Tibial artery (tissue), 4 donors: ENCODE results near the gene VAV2.
A peak's percentile ranks its signal among the peaks of the same experiment; 100 is the strongest.

Source experiments
- DNase-seq, 2 donors: peaks; one replicate each; pipeline ENCODE4 v3.0.0-alpha.2; 2019
- H3K27ac ChIP-seq, 2 donors: fragments of 200-600 bp; sonication (generic) in 1 of 2; 1 replicate in 1 of 2; 2 replicates in 1 of 2; pipeline ENCODE4 v1.5.1; 2018 to 2019; ENCODE audit warnings: mild to moderate bottlenecking in 1 of 2
- H3K27me3 ChIP-seq, 2 donors: fragments of 200-600 bp; sonication (generic) in 1 of 2; one replicate each; pipeline versions ENCODE4 v1.5.1 to v1.6.0; 2016 to 2019
- H3K36me3 ChIP-seq, 3 donors: fragments of 200-600 bp; sonication (generic) in 2 of 3; one replicate each; pipeline ENCODE4 v1.5.1; 2016 to 2019; ENCODE audit warnings: mild to moderate bottlenecking in 2 of 3
- H3K4me1 ChIP-seq, 4 donors: fragments of 200-600 bp; sonication (generic) in 2 of 4; 1 replicate in 3 of 4; 2 replicates in 1 of 4; pipeline ENCODE4 v1.5.1; 2016 to 2019
- H3K4me3 ChIP-seq, 2 donors: fragments of 200-600 bp; sonication (generic) in 1 of 2; 1 replicate in 1 of 2; 2 replicates in 1 of 2; pipeline ENCODE4 v1.5.1; 2018 to 2019; ENCODE audit warnings: mild to moderate bottlenecking in 2 of 2
- H3K9me3 ChIP-seq, 3 donors: fragments of 200-600 bp; sonication (generic) in 1 of 3; one replicate each; pipeline ENCODE4 v1.5.1; 2016 to 2019
- intact Hi-C: fragments of 100-400 bp; cut with DNase I; formaldehyde crosslinking; loops from one replicate; pipeline ENCODE4 v1.15.0; 2023; ENCODE audit warnings: low total_unique reads
- TF ChIP-seq, protein P1 (sequence below), 2 experiments: fragments of 200-600 bp in 1 of 2; fragments of 450-650 bp in 1 of 2; IDR thresholded peaks; one replicate each; pipeline ENCODE4 v1.5.1; 2017 to 2019; ENCODE audit warnings: antibody characterized with exemption in 2 of 2, mild to moderate bottlenecking in 1 of 2, moderate library complexity in 1 of 2

Gene VAV2

DNA sequence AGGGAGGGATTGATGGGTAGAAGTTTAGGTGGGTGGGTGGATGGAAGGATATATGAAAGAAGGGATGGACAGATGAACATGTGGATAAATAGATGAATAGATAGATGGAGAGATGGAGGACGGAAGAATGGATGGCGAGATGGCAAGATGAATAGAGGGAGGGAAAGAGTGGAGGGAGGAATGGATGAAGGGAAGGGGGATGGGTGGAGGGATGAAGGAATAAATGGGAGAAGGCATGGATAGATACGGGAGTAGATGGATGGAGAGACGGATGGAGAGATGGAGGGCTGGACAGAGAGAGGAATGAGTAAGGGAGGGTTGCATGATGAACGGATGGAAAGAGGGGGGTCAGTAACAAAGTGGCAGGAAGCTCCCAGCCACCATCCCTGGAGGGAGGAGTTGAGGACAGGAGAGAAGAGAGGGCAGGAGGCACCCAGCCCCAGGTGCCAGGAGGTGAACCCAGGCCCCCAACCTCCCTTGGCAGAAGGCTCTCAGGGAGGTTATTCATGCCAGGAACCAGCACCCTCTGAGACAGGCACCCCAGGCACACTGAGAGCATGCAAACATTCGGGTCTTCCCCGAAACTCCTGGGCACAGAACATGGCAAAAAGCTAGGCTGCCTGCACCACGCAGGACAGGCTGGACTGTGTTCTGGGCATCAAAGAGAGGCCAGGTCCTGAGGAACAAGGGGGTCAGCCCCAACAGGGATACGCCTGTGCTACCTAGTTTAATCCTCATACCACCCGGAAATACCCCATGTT lies 263.1 kb downstream of the VAV2 start:
- Histone ChIP-seq H3K9me3 (no peaks in the 10 kb centered on the region), H3K36me3 (no peaks in the 10 kb centered on the region), H3K27ac (no peak overlapping the region), H3K4me1 (no peaks in the 10 kb centered on the region), H3K27me3 (peaks cover 0 to 58% of the 10 kb centered on the region in 2 donors), H3K4me3 (no peak overlapping the region)
- no peak for DNase-seq
- intact Hi-C loops = no loop called here
- TF ChIP-seq, protein P1, sequence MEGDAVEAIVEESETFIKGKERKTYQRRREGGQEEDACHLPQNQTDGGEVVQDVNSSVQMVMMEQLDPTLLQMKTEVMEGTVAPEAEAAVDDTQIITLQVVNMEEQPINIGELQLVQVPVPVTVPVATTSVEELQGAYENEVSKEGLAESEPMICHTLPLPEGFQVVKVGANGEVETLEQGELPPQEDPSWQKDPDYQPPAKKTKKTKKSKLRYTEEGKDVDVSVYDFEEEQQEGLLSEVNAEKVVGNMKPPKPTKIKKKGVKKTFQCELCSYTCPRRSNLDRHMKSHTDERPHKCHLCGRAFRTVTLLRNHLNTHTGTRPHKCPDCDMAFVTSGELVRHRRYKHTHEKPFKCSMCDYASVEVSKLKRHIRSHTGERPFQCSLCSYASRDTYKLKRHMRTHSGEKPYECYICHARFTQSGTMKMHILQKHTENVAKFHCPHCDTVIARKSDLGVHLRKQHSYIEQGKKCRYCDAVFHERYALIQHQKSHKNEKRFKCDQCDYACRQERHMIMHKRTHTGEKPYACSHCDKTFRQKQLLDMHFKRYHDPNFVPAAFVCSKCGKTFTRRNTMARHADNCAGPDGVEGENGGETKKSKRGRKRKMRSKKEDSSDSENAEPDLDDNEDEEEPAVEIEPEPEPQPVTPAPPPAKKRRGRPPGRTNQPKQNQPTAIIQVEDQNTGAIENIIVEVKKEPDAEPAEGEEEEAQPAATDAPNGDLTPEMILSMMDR (IDR thresholded peaks at IDR 0.05) = no peak

DNA sequence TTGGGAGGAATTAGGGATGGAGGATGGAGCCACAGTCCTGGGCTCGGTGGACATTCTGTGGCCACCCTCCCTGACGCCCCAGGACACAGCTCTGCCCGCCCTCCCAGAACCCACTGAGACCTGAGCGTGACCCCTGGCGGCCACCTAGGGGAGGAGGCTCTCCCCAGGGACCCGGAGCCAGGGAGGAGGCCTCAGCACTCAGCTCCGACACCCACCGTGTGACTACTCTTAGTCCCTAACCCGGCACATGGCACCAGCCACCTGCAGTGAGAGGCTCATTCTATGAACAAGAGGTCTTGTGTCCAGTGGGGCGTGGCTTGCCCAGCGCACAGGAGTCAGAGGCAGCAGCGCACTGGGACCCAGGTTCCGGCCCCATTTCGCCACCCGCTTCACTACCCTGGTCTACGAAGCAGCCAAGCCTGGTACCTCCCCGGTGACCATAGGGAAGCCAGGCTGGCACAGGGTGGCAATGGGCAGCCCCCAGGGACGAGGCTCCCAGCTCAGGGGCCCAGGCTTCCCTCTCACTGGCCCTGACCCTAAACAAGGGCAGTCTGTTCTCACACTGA lies 264.2 kb downstream of the VAV2 start:
- peaks cover 0 to 50% of the 10 kb centered on the region in 2 donors for H3K27me3 ChIP-seq
- H3K27ac ChIP-seq = no peak overlapping the region
- H3K9me3 ChIP-seq = no peaks in the 10 kb centered on the region
- TF ChIP-seq, protein P1 (IDR thresholded peaks at IDR 0.05) = no peak
- no peak overlapping the region for H3K4me3 ChIP-seq
- H3K36me3 ChIP-seq = no peaks in the 10 kb centered on the region
- DNase-seq = peak in 1 of 2 donors; percentile 51
- intact Hi-C loops = no loop called here
- H3K4me1 ChIP-seq = no peaks in the 10 kb centered on the region

DNA sequence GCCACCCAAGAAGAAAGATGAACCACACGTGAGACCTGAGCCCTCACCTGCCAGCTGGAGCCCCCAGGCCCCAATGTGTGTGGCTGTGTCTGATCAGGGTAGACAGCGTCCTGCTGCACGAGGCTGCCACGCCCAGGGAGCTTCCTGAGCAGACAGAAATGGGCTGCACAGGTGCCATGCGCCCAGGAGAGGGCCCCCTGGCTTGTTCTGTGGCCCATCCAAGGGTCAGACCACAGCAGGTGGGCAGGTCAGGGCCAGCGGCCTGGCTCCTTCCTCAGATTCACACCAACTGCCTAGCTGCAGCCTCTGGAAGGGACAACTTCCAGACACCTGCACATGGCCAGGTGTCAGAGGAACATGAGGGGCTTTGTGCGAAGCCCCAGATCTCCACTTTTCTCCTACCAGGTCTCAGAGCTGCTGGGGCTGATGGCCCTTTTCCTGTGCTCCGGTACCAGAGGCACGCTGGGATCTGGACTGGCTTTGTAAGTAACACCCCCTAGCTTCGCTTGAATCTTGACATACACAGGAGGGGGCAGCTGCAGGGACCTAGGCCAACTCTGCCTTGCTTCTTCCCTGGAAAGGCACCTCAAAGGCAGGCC lies 264.7 kb downstream of the VAV2 start:
- DNase-seq = peak in 1 of 2 donors; percentile 56
- intact Hi-C loops = no loop called here
- H3K9me3 ChIP-seq = no peaks in the 10 kb centered on the region
- no peaks in the 10 kb centered on the region for H3K4me1 ChIP-seq
- no peak overlapping the region for H3K4me3 ChIP-seq
- H3K27ac ChIP-seq = no peak overlapping the region
- H3K27me3 ChIP-seq = peaks cover 0 to 50% of the 10 kb centered on the region in 2 donors
- TF ChIP-seq, protein P1 (IDR thresholded peaks at IDR 0.05) = no peak
- no peaks in the 10 kb centered on the region for H3K36me3 ChIP-seq

DNA sequence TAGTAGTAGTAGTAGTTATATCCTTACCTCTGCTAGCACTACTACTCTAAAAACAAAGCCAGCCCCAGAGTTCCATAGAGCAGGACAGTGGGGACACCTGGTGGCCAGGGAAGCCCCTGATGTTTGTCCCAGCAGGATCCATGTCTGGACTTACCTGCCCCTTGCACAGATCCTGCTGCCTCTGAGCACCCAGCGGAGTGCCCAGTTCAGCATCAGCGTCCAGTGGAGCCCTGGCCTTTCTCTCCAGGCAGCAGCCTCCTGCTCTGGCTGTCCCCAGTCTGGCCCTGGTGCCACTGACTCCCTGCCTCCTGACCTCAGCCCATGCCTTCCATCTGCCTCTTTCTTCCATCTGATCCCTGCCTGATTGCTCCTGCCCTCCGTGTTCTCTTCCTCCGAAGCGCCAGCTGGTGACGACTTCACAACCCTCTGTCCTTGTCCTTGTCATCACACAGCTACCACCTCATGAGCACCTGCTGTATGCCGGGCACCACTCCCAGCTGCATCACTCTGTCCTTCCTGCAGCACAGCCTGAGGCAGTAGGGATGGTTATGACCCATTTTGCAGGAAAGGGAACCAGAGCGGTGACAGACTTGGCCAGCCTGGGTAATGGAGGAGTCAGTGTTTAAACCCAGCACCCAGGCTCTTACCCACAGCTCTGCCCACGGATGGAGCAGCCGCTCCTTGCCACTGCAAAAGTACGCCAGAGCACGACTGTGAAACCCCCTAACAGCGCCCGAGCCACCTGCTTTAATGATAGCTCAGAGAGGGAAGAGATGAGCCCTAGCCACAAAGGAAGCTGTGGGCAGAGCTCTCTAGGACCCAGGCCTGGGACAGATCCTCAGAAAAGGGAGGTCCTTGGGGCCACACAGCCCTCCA lies 265.5 kb downstream of the VAV2 start:
- TF ChIP-seq, protein P1 (IDR thresholded peaks at IDR 0.05) = peak in 1 of 2 experiments; percentile 17
- no peak overlapping the region for H3K27ac ChIP-seq
- intact Hi-C loops = no loop called here
- peaks cover 0 to 45% of the 10 kb centered on the region in 2 donors for H3K27me3 ChIP-seq
- H3K4me3 ChIP-seq = no peak overlapping the region
- H3K9me3 ChIP-seq = no peaks in the 10 kb centered on the region
- no peaks in the 10 kb centered on the region for H3K36me3 ChIP-seq
- no peaks in the 10 kb centered on the region for H3K4me1 ChIP-seq
- peak in 1 of 2 donors; percentile 55 for DNase-seq

DNA sequence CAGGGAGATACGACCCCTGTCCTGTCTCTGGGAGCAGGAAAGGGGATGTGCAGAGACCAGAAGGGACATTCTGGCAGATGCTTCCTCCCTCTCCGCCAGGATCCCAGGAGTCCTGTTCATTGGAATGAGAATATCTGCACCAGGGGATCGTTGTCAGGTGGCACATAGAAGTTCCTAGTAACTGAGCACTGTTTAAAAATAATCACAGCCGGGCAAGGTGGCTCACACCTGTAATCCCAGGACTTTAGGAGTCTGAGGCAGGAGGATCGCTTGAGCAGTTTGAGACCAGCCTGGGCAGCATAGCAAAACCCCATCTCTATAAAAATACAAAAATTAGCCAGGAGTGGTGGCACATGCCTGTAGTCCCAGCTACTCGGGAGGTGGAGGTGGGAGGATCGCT lies 266.2 kb downstream of the VAV2 start:
- intact Hi-C loops = no loop called here
- H3K27ac ChIP-seq = no peak overlapping the region

More for the DNA sequence above, 266.2 kb downstream of the VAV2 start:
- DNase-seq = no peak
- peaks cover 0 to 41% of the 10 kb centered on the region in 2 donors for H3K27me3 ChIP-seq
- H3K4me1 ChIP-seq = no peaks in the 10 kb centered on the region
- no peak overlapping the region for H3K4me3 ChIP-seq
- TF ChIP-seq, protein P1 (IDR thresholded peaks at IDR 0.05) = no peak
- H3K36me3 ChIP-seq = no peaks in the 10 kb centered on the region
- H3K9me3 ChIP-seq = no peaks in the 10 kb centered on the region
